ENCODE measurements around the gene GSTA4.
A peak's percentile ranks its signal among the peaks of the same experiment; 100 is the strongest.
"Not testable (repeated sequence)": the region's sequence is repeated elsewhere in the genome, so short reads cannot be mapped to it uniquely, and the experiment has no call there.

GSTA4 gene

GRCh38 chr6:53009511-53009910, 14.4 kb upstream of the GSTA4 start:
- no peaks in the 10 kb centered on the region for H3K9me3 ChIP-seq (ENCODE audit: low read depth, low read length)
- H3K9ac ChIP-seq (ENCODE audit: insufficient read length): no peak overlapping the region
- H3K36me3 ChIP-seq (ENCODE audit: insufficient read depth, low read length): peaks cover 30% of the 10 kb centered on the region
- H3K27ac ChIP-seq: no peak overlapping the region
- no peak for DNase-seq (ENCODE audit: low read depth, low spot score)
- H3K4me3 ChIP-seq: no peak overlapping the region
- no peak for TF ChIP-seq EZH2 (IDR thresholded peaks at IDR 0.05)
- TF ChIP-seq FOXP2 (optimal IDR thresholded peaks at IDR 0.05; ENCODE audit: control extremely low read depth, extremely low read length, insufficient read depth): no peak
- no peak for TF ChIP-seq POLR2AphosphoS5 (IDR thresholded peaks at IDR 0.05; ENCODE audit: borderline replicate concordance, low read depth, low read length)

- Histone ChIP-seq H3K27ac (no peak overlapping the region), H3K9ac (ENCODE audit: insufficient read length) (no peak overlapping the region), H3K36me3 (ENCODE audit: insufficient read depth, low read length) (peaks cover 30% of the 10 kb centered on the region), H3K9me3 (ENCODE audit: low read depth, low read length) (no peaks in the 10 kb centered on the region), H3K4me3 (no peak overlapping the region)
- TF ChIP-seq FOXP2 (optimal IDR thresholded peaks at IDR 0.05; ENCODE audit: control extremely low read depth, extremely low read length, insufficient read depth): no peak
- TF ChIP-seq POLR2AphosphoS5 (IDR thresholded peaks at IDR 0.05; ENCODE audit: borderline replicate concordance, low read depth, low read length): no peak
- no peak for TF ChIP-seq EZH2 (IDR thresholded peaks at IDR 0.05)
- no peak for DNase-seq (ENCODE audit: low read depth, low spot score)
These were observed 14.0 kb upstream of the GSTA4 start for GRCh38 chr6:53009056-53009455.

DNA sequence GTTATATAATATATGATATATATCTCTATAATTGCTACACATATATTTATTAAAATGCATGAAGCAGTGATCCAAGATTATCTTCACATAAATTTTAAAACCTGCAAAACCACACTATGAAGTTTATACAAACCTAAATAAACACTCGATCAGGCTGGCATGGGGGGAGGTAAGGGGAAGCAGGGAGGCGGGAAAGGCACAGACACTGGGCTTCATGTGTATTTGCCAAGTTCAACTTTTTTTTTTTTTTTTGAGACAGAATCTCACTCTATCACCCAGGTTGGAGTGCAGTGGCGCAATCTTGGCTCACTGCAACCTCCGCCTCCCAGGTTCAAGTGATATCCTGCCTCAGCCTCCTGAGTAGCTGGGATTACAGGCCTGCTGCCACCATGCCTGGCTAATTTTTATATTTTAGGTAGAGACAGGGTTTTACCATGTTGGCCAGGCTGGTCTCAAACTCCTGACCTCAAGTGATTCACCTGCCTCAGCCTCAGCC, 13.2 kb upstream of the GSTA4 start:
- peaks cover 26% of the 10 kb centered on the region for H3K36me3 ChIP-seq (ENCODE audit: insufficient read depth, low read length)
- not testable (repeated sequence) for H3K4me3 ChIP-seq; H3K27ac ChIP-seq; H3K9ac ChIP-seq (ENCODE audit: insufficient read length); H3K9me3 ChIP-seq (ENCODE audit: low read depth, low read length); DNase-seq (ENCODE audit: low read depth, low spot score)

DNA sequence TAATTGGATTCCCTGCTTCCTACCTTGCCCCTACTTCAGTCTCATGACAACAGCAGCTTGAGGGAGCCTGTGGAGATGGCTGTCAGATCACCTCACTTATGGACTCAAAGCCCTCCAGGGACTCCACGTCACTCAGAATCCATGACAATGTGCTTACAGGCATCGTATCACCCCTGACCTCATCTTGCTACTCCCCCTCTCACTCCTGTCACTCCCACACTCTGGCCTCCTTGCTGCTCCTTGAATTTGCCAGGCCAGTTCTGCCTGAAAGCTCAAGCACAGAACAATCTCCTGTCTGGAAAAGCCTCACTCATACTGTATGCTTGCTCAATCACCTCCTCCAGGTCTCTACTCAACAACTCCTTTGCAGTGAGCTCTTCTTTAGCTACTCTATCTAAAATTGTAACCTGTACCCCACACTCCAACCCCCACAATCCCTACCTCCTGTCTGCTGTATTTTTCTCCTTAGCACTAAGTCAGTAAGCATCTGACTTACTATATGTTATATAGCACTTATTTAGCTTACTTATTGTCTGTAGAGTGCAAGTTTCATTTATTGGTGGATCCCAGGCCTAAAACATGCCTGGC, 10.7 kb upstream of the GSTA4 start:
- DNase-seq (ENCODE audit: low read depth, low spot score): no peak
- H3K36me3 ChIP-seq (ENCODE audit: insufficient read depth, low read length): peaks cover 12% of the 10 kb centered on the region; the same call in 1 of the 2 replicates
- H3K27ac ChIP-seq: no peak overlapping the region
- H3K9me3 ChIP-seq (ENCODE audit: low read depth, low read length): no peaks in the 10 kb centered on the region
- H3K9ac ChIP-seq (ENCODE audit: insufficient read length): no peak overlapping the region
- TF ChIP-seq FOXP2 (optimal IDR thresholded peaks at IDR 0.05; ENCODE audit: control extremely low read depth, extremely low read length, insufficient read depth) (no peak), EZH2 (IDR thresholded peaks at IDR 0.05) (no peak), POLR2AphosphoS5 (IDR thresholded peaks at IDR 0.05; ENCODE audit: borderline replicate concordance, low read depth, low read length) (no peak)
- no peak overlapping the region for H3K4me3 ChIP-seq

GRCh38 chr6:52999456-52999855, 4.4 kb upstream of the GSTA4 start:
- TF ChIP-seq EZH2 (IDR thresholded peaks at IDR 0.05) (no peak), POLR2AphosphoS5 (IDR thresholded peaks at IDR 0.05; ENCODE audit: borderline replicate concordance, low read depth, low read length) (no peak), FOXP2 (optimal IDR thresholded peaks at IDR 0.05; ENCODE audit: control extremely low read depth, extremely low read length, insufficient read depth) (no peak)
- no peak overlapping the region for H3K27ac ChIP-seq
- H3K9ac ChIP-seq (ENCODE audit: insufficient read length): no peak overlapping the region
- no peaks in the 10 kb centered on the region for H3K36me3 ChIP-seq (ENCODE audit: insufficient read depth, low read length)
- no peaks in the 10 kb centered on the region for H3K9me3 ChIP-seq (ENCODE audit: low read depth, low read length)
- H3K4me3 ChIP-seq: no peak overlapping the region
- no peak for DNase-seq (ENCODE audit: low read depth, low spot score)

GRCh38 chr6:52998603-52999002, 3.5 kb upstream of the GSTA4 start:
- TF ChIP-seq FOXP2 (optimal IDR thresholded peaks at IDR 0.05; ENCODE audit: control extremely low read depth, extremely low read length, insufficient read depth) (no peak), EZH2 (IDR thresholded peaks at IDR 0.05) (no peak), POLR2AphosphoS5 (IDR thresholded peaks at IDR 0.05; ENCODE audit: borderline replicate concordance, low read depth, low read length) (no peak)
- no peak overlapping the region for H3K4me3 ChIP-seq
- H3K9ac ChIP-seq (ENCODE audit: insufficient read length): no peak overlapping the region
- H3K36me3 ChIP-seq (ENCODE audit: insufficient read depth, low read length): no peaks in the 10 kb centered on the region
- H3K9me3 ChIP-seq (ENCODE audit: low read depth, low read length): no peaks in the 10 kb centered on the region
- H3K27ac ChIP-seq: no peak overlapping the region
- DNase-seq (ENCODE audit: low read depth, low spot score): no peak

DNA sequence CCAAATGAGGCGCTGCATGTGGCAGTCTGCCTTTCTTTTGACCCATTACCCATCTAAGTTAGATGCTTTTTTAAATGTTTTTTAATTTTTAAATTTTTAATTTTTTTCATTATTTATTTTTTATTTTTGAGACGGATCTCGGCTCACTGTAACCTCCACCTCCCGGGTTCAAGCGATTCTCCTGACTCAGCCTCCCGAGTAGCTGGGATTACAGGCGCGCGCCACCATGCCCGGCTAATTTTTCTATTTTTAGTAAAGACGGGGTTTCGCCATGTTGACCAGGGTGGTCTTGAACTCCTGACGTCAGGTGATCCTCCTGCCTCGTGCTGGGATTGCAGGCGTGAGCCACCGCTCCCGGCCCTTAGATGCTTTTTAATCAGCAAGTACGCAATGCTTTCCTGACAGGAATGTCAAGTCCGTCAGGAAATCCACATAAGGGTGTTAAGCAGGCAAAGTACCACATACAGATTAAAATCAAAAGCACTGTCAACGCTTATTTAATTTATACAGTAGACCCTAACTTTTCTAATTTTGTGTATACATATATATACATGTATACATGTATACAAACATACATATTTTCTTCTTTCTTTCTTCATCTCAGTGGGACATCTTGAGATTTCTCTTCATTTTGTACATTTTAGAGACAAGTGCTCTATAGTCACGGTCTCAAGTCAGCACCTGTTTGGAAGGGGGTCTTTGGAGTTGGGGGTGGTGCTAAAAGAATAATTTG, 995 bp upstream of the GSTA4 start:
- peak; percentile 57 for DNase-seq (ENCODE audit: low read depth, low spot score)
- H3K9ac ChIP-seq (ENCODE audit: insufficient read length): no peak overlapping the region
- H3K27ac ChIP-seq: peak overlapping the region; percentile 59; the same call in 1 of the 2 replicates
- peaks cover 14% of the 10 kb centered on the region for H3K36me3 ChIP-seq (ENCODE audit: insufficient read depth, low read length)
- H3K9me3 ChIP-seq (ENCODE audit: low read depth, low read length): no peaks in the 10 kb centered on the region
- TF ChIP-seq EZH2 (IDR thresholded peaks at IDR 0.05) (no peak), FOXP2 (optimal IDR thresholded peaks at IDR 0.05; ENCODE audit: control extremely low read depth, extremely low read length, insufficient read depth) (no peak), POLR2AphosphoS5 (IDR thresholded peaks at IDR 0.05; ENCODE audit: borderline replicate concordance, low read depth, low read length) (no peak)
- peak overlapping the region; percentile 91 for H3K4me3 ChIP-seq

DNA sequence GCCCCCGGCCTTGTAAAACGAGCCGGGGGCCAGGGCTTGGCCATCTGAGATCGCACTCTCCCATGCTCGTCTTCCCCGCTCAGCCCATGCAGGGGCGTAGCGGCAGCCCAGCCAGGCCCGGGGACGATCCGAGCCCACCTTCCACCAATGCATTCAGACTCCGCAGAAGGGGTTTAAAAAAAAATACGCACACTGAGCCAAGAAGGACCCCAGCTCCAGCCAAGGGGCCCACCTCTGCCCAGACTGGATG, 320 bp downstream of the GSTA4 start:
- Histone ChIP-seq H3K9ac (ENCODE audit: insufficient read length) (peak overlapping the region; percentile 91), H3K4me3 (peak overlapping the region; percentile 91), H3K9me3 (ENCODE audit: low read depth, low read length) (no peaks in the 10 kb centered on the region), H3K27ac (peak overlapping the region; percentile 99), H3K36me3 (ENCODE audit: insufficient read depth, low read length) (peaks cover 26% of the 10 kb centered on the region)
- no peak for DNase-seq (ENCODE audit: low read depth, low spot score)
- TF ChIP-seq EZH2 (IDR thresholded peaks at IDR 0.05): no peak
- no peak for TF ChIP-seq POLR2AphosphoS5 (IDR thresholded peaks at IDR 0.05; ENCODE audit: borderline replicate concordance, low read depth, low read length)
- TF ChIP-seq FOXP2 (optimal IDR thresholded peaks at IDR 0.05; ENCODE audit: control extremely low read depth, extremely low read length, insufficient read depth): no peak
